GM12801 (cell line): ENCODE data around the gene ATMIN.

Experiments used
- CTCF ChIP-seq: IDR thresholded peaks from one replicate; pipeline ENCODE4 v1.5.1; 2011; ENCODE audit warnings: control low read depth; ENCODE audit not compliant: insufficient read length; ENCODE audit errors: extremely low read depth

Gene ATMIN, protein sequence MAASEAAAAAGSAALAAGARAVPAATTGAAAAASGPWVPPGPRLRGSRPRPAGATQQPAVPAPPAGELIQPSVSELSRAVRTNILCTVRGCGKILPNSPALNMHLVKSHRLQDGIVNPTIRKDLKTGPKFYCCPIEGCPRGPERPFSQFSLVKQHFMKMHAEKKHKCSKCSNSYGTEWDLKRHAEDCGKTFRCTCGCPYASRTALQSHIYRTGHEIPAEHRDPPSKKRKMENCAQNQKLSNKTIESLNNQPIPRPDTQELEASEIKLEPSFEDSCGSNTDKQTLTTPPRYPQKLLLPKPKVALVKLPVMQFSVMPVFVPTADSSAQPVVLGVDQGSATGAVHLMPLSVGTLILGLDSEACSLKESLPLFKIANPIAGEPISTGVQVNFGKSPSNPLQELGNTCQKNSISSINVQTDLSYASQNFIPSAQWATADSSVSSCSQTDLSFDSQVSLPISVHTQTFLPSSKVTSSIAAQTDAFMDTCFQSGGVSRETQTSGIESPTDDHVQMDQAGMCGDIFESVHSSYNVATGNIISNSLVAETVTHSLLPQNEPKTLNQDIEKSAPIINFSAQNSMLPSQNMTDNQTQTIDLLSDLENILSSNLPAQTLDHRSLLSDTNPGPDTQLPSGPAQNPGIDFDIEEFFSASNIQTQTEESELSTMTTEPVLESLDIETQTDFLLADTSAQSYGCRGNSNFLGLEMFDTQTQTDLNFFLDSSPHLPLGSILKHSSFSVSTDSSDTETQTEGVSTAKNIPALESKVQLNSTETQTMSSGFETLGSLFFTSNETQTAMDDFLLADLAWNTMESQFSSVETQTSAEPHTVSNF

DNA sequence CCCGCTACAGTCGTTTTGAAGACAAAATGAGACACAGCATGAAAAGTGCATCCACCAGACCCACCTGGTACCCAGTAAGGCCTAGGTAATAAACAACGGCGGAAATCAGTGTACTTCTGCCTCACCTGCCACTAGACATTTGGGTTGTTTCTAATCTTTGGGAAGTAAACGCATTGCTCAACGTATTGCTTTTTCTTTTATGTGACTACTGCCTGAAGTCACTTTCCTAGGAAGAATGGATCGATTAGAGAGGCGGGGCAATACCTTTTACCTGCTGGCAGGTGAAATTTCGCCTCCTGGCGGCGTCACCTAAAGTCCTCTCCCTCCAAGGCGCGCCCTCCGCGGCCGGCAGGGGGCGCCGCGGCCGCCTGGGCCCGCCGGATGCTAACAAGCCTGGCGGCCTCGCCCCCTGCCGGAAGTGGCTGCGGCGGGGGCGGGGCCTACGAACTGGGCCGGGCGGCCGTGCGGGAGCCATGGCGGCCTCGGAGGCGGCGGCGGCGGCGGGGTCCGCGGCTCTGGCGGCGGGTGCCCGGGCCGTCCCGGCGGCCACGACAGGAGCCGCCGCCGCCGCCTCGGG is at the start of gene ATMIN:
Gene ATMIN, plus strand, starts transcription at position 445 of the 577 bp plus-strand sequence. Its CDS starts 29 bp downstream, at position 474.
- peak; percentile 60 for TF ChIP-seq CTCF

- no peak for TF ChIP-seq CTCF
These were observed 49.1 kb upstream of the ATMIN start for GRCh38 chr16:80986557-80986956.

GRCh38 chr16:80988756-80989155 is 46.9 kb upstream of the ATMIN start:
- TF ChIP-seq CTCF, result no peak

DNA sequence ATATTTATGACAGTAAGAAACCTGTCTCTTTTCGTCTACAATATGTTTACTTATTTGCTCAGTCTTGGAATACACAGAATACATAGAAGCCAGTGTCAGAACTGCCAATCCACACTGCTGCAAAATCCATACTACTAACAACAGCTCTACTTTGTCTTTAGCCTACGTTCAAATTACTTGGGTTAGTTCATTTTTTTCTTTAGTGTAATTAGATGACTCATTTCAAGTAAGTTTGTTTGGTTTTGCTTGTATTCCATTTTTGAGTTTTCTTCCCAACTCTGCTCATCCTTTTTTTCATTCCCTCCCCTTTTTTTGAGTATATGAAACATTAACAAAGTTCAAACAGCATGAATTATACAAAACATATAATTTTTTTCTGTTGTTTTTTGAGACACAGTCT is 45.8 kb upstream of the ATMIN start:
- TF ChIP-seq CTCF, result no peak

DNA sequence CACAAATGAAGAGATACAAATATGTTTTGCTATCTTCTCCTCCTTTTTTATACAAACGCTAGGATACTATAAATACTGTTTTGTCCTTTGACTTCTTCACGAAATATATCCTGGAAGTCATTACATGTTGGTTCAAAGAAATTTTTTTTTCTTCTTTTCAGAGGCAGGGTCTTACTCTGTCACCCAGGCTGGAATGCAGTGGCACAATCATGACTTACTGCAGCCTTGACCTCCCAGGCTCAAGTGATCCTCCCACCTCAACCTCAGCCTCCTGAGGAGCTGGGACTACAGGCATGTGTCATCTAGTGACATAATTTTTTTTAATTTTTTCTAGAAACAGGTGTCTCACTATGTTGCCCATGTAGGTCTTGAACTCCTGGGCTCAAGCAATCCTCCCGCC is 45.1 kb upstream of the ATMIN start:
- no peak for TF ChIP-seq CTCF

GRCh38 chr16:80990978-80991377 is 44.7 kb upstream of the ATMIN start:
- TF ChIP-seq CTCF, result no peak

- TF ChIP-seq CTCF, result no peak
These were observed 43.7 kb upstream of the ATMIN start for GRCh38 chr16:80991792-80992430.
